Duodenal mucosa (tissue), 2 donors: Measurements from ENCODE around the gene SFTPD.

Experiments
- H3K27ac ChIP-seq: one replicate; pipeline ENCODE4 v1.7.0; 2013; ENCODE audit warnings: low read depth, low read length
- H3K27me3 ChIP-seq, 2 donors: one replicate each; pipeline ENCODE4 v1.7.0; 2013; ENCODE audit warnings: low read length in 2 of 2, control low read depth in 1 of 2; ENCODE audit not compliant: insufficient read depth in 2 of 2, control insufficient read depth in 1 of 2
- H3K36me3 ChIP-seq, 2 donors: one replicate each; pipeline ENCODE4 v1.7.0; 2013; ENCODE audit warnings: low read length in 2 of 2, control low read depth in 1 of 2; ENCODE audit not compliant: insufficient read depth in 2 of 2, control insufficient read depth in 1 of 2
- H3K4me1 ChIP-seq, 2 donors: one replicate each; pipeline ENCODE4 v1.7.0; 2013; ENCODE audit warnings: low read length in 2 of 2, control low read depth in 1 of 2; ENCODE audit not compliant: insufficient read depth in 2 of 2, control insufficient read depth in 1 of 2
- H3K4me3 ChIP-seq, 2 donors: one replicate each; pipeline ENCODE4 v1.7.0; 2013; ENCODE audit warnings: low read length in 2 of 2, low read depth in 1 of 2
- H3K9ac ChIP-seq, 2 donors: one replicate each; pipeline ENCODE4 v1.7.0; 2013; ENCODE audit warnings: low read length in 2 of 2, low read depth in 1 of 2
- H3K9me3 ChIP-seq, 2 donors: one replicate each; pipeline ENCODE4 v1.7.0; 2013; ENCODE audit warnings: low read length in 2 of 2, control low read depth in 1 of 2; ENCODE audit not compliant: control insufficient read depth in 1 of 2

Gene SFTPD

DNA sequence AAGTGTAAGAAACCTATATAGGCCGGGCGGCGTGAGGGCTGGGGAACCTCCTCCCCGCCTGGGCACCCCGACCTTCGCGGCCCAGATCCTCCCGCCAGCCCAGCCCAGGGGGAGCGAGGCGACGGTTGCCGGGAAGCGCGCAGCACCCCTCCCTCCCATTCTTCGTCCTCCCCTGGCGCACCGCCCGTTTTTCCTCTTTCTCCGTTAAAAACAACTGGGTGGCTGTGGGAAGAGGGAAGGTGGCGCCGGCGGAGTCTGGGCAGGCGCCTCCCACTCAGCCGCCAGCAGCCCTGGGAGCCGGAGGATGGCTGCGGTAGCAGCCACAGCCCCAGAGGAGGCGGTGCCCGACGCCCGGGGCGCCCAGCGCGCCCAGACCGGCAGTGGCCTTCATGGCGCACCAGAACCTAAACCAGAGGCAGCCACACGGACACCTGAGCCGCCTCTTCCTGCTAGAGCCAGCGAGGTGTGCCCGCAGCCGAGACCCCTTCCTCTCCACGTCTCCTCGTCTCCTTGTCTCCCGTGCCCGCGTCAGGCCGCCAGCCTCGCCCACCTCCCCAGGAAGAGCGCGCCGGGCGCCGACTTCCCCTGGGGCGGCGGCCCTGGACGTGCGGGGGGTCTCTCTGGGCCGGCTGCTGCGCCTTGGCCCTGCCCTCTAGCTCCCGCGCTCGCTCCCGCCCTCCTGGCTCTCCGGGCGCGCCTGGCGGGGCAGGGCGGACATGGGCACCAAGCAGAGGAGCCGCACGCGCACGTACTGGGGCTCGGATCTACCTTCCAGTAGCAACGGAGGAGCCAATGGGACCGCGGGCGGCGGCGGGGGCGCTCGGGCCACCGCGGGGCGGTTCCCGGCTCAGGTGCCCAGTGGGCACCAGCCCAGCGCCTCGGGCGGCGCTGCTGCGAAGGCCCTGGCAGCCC lies 32.8 kb upstream of the SFTPD start:
- Histone ChIP-seq H3K27me3 (peaks cover 9 to 22% of the 10 kb centered on the region in 2 donors), H3K9ac (peak overlapping the region in 1 of 2 donors; percentile 38), H3K36me3 (no peaks in the 10 kb centered on the region), H3K9me3 (no peaks in the 10 kb centered on the region), H3K27ac (no peak overlapping the region), H3K4me3 (peak overlapping the region; percentile 50 to 71), H3K4me1 (no peaks in the 10 kb centered on the region)

DNA sequence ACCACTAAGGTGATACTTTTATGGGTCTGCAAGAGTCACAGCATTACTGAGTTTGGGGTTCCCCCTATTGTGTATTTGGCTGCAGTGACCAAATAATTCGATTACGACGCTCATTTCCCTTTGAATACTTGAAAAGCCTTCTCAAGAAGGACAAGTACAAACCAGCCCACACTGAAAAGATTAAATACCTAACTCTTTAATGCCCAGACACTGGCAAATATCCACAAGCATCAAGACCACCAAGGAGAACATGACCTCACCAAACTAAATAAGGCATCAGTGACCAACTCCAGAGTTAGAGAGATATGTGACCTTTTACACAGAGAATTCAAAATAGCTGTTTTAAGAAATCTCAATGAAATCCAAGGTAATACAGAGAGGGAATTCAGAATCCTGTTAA lies 31.8 kb upstream of the SFTPD start:
- no peaks in the 10 kb centered on the region for H3K9me3 ChIP-seq
- no peak overlapping the region for H3K27ac ChIP-seq
- H3K9ac ChIP-seq, result no peak overlapping the region
- H3K27me3 ChIP-seq, result peaks cover 4 to 22% of the 10 kb centered on the region in 2 donors
- H3K36me3 ChIP-seq, result no peaks in the 10 kb centered on the region
- no peak overlapping the region for H3K4me3 ChIP-seq
- H3K4me1 ChIP-seq, result no peaks in the 10 kb centered on the region

DNA sequence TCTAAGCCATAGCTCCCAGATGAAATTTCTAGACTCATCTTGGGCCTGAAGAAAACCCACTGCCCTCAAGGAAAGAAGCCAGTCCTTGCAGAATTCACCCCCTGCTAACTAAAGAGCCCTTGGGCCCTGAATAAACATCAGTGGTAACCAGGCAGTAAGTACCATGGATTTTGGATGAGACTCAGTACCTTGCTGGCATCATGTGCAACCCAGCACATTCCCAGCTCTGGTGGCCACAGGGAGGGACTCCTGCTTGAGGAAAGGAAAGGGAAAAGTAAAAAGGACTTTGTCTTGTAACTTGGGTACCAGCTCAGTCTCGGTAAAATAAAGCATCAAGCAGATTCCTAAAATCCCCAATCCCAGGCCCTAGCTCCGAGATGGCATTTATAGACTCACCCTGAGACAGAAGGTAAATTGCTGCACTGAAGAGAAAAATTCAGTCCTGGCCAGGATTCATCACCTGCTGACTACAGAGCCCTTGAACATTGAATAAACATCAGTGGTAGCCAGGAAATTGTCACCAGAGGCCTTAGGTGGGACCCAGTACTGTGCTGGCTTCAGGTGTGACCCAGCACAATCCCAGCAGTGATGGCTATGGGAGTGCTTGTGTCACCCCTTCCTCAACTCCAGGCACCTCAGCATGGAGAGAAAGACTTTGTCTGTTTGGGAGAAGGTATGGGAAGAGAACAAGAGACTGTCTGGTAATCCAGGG lies 31.2 kb upstream of the SFTPD start:
- Histone ChIP-seq H3K27ac (no peak overlapping the region), H3K9me3 (no peaks in the 10 kb centered on the region)

DNA sequence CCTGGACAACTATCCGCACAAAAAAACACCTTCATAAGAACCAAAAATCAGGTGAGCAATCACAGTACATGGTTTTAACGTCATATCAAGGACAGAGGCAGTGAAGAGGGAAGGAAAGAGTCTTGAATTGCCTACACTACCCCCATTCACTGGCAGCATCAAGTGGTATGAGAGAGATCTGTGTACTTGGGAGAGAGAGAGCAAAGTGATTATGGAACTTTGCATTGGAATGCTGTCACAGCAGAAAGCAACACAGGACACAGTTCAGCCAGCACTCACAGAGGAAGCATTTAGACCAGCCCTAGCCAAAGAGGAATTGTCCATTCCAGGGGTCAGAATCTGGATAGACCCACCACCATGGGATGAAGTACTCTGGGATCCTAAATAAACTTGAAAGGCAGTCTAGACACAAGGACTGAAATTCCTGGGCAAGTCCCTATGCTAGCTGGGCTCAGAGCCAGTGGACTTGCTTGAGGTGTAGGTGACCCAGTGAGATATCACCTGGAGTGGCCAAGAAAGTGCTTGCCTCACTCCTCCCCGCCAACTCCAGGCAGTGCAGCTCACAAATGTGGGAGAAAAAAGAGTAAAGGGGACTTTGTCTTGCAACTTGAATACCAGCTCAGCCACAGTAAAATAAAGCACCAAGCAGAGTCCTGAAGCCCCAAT lies 30.5 kb upstream of the SFTPD start:
- H3K9ac ChIP-seq, result no peak overlapping the region
- no peak overlapping the region for H3K4me3 ChIP-seq
- H3K36me3 ChIP-seq, result no peaks in the 10 kb centered on the region
- H3K4me1 ChIP-seq, result no peaks in the 10 kb centered on the region
- peaks cover 4 to 22% of the 10 kb centered on the region in 2 donors for H3K27me3 ChIP-seq
- H3K27ac ChIP-seq, result no peak overlapping the region
- H3K9me3 ChIP-seq, result no peaks in the 10 kb centered on the region

More for the DNA sequence above, 31.2 kb upstream of the SFTPD start:
- Histone ChIP-seq H3K4me1 (no peaks in the 10 kb centered on the region), H3K27me3 (peaks cover 4 to 22% of the 10 kb centered on the region in 2 donors), H3K4me3 (no peak overlapping the region), H3K9ac (no peak overlapping the region), H3K36me3 (no peaks in the 10 kb centered on the region)

DNA sequence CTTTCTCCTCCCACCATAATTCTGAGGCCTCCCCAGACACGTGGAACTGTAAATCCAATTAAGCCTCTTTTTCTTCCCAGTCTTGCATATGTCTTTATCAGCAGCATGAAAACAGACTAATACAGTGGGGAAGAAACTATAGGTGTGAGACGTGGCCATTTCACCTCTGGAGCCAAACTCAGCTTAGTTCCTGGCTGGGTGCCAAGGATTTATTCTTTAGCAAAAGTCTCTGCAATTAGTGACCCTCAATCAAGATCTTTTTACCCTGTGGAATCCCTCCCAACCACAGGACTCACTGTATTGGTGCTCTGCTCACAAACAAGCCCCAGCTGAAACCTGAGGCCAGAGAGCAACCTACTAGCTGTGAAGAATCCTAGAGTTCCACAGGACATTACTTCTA lies 28.1 kb upstream of the SFTPD start:
- Histone ChIP-seq H3K4me1 (no peaks in the 10 kb centered on the region), H3K9me3 (no peaks in the 10 kb centered on the region), H3K9ac (no peak overlapping the region), H3K36me3 (no peaks in the 10 kb centered on the region), H3K4me3 (no peak overlapping the region), H3K27ac (no peak overlapping the region), H3K27me3 (peaks cover 0 to 11% of the 10 kb centered on the region in 2 donors)

DNA sequence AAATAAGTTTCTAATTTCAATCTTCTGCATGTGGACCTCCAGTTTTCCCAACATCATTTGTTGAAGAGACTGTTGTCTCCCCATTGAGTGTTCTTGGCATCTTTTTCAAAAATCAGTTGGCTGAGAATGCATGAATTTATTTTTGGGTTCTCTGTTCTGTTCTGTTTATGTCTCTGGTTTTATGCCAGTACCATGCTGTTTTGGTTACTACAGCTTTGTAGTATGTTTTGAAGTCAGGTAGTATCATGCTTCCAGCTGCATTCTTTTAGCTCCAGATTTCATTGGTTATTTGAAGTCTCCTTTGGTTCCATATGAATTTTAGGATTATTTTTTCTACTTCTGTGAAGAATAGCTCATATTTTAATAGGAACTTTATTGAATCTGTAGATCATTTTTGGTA lies 21.2 kb upstream of the SFTPD start:
- Histone ChIP-seq H3K9me3 (peaks cover 0 to 4% of the 10 kb centered on the region in 2 donors), H3K27me3 (no peaks in the 10 kb centered on the region), H3K4me3 (no peak overlapping the region), H3K27ac (no peak overlapping the region), H3K9ac (no peak overlapping the region), H3K36me3 (no peaks in the 10 kb centered on the region), H3K4me1 (no peaks in the 10 kb centered on the region)

DNA sequence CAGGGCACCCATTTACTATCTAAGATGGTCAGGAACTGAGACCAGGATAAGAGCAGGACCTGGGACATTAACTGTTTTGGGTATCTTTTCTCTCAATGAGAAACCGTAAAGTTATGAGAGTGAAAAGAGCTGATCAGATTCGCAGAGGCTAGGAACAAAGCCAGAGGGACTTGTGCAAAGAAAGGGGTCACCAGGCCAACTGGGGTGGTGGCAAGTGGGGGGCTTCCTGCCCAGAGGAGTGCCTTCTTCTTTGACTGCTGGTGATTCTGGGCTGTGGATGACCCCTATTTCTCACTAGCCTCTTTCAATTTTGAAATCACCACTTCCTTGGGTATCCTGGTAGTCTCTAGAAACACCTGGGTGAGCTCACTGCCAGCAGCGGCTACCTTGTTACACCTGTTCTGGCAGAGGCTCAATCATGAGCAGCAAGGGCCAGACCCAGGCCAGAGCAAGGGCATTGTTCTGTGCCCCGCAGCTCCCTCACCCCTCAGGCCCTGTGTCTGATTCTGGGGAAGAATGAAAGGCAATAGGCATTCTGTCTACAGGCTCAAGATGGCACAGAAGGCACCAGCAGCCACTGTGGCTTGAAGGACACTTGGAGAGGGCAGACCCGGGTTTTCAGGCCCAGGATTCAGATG lies 999 bp downstream of the SFTPD start:
- Histone ChIP-seq H3K9ac (no peak overlapping the region), H3K9me3 (no peaks in the 10 kb centered on the region), H3K27me3 (peaks cover 0 to 4% of the 10 kb centered on the region in 2 donors), H3K4me1 (no peaks in the 10 kb centered on the region), H3K36me3 (no peaks in the 10 kb centered on the region), H3K4me3 (no peak overlapping the region), H3K27ac (no peak overlapping the region)

DNA sequence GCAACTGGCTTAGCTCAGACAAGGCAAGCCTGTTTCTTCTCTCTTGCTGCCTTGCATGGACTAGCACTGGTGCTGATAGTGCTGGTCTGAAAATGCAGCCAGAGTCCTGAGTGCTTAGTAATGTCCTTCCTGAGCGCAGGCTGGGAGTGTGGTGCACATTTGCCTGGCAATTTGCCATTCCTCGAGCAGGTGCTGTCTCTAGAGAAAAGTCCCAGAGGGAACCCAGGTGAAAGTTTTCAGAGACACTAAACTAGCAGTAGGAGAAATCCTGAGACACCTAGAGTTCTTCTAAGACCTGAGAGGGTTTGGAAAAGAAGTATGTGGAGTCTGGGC lies 1.9 kb downstream of the SFTPD start:
- Histone ChIP-seq H3K27me3 (peaks cover 0 to 4% of the 10 kb centered on the region in 2 donors), H3K36me3 (no peaks in the 10 kb centered on the region), H3K9ac (no peak overlapping the region), H3K4me3 (no peak overlapping the region), H3K4me1 (no peaks in the 10 kb centered on the region), H3K27ac (no peak overlapping the region), H3K9me3 (no peaks in the 10 kb centered on the region)

DNA sequence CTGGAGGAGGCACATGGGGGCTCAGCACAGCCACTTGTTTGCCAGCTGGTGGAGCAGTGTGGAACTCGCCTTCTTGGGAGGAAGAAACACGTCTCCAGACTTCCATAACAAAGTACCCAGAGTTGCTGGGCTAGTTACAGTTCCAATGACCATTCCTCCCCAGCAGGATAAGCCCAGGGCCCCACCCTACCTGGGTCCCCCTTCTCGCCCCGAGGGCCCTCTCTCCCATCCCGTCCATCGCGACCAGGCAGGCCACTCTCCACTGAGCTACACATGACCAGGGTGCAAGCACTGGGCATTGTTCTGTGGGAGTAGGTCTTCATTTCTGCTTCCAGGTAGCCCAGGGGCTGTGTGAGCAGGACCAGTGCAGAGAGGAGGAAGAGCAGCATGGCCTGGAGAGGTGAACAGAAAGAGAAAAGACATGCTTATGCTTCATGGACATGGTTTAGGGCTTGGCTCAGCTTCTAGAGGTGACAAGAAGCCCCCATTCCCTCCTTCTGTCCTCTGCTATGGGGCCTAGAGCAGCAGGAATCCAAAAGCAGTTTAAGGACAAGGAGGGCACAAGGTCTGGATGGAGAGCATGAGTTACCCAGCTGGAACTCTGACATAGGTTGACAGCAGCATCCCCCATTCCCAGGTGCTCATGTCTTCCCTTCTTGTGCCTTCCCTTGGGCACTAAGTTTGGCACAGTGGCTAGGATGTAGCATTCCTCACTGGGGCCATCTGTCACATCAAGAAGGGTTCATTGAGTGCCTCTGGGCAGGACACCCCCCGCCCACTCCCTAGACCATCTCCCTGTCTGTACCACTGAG lies 2.4 kb downstream of the SFTPD start:
- Histone ChIP-seq H3K36me3 (no peaks in the 10 kb centered on the region), H3K9ac (no peak overlapping the region), H3K4me3 (no peak overlapping the region), H3K27me3 (peaks cover 0 to 4% of the 10 kb centered on the region in 2 donors), H3K9me3 (no peaks in the 10 kb centered on the region), H3K4me1 (no peaks in the 10 kb centered on the region), H3K27ac (no peak overlapping the region)
